Stimulated activated CD4-positive, alpha-beta T cell treated with anti-CD3 and anti-CD28 coated beads, Interleukin-4, amount 100 ng/mL, for 24 hours (primary cell): ENCODE results near the gene TOGARAM2.

Experiments used
- DNase-seq: peaks from one replicate; pipeline ENCODE4 v3.0.0-alpha.2; 2020

The TOGARAM2 gene

GRCh38 chr2:29000481-29000880 is 19.4 kb downstream of the TOGARAM2 start:
- DNase-seq: peak; percentile 29

GRCh38 chr2:29000956-29001355 is 19.9 kb downstream of the TOGARAM2 start:
- no peak for DNase-seq

GRCh38 chr2:29001806-29002205 is 20.7 kb downstream of the TOGARAM2 start:
- DNase-seq: no peak

GRCh38 chr2:29004755-29005154 is 23.7 kb downstream of the TOGARAM2 start:
- DNase-seq: no peak

- no peak for DNase-seq
Observed at GRCh38 chr2:29005331-29005730, 24.2 kb downstream of the TOGARAM2 start.

DNA sequence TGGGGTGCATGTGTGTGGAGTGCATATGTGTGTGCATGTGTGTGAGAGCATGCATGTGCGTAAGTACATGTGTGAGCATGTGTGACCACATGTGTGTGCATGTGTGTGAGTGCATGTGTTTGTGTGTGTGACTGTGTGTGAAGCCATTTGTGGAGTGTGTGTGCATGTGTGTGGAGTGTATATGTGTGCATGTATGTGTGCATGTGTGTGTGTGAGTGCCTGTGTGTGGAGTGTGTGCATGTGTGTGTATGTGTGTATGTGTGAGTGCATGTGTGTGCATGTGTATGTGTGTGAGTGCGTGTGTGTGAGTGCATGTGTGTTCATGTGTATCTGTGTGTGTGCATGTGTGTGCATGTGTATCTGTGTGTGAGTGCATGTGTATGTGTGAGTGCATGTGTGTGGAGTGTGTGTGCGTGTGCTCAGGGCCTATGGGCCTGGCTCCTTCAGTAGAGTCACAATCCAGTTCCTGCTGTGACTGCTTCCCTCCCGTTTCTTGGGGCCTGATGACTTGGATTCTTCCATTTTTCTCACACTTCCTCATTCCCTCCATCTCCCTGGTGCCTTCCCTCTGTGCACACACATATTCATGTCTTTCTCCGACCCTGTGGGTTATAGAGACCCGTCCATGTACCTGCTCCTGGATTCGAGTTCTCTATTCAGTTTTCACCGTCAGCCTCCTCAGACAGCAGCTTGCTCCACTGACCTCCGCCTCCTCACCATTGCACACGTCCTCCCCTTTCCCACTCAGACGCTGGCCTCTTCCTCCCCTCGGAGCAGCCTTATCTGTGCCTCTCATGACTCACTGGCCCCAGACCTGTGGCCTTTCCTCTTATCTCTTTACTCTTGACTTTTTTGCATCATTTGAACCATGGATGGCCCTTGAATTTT is 25.2 kb downstream of the TOGARAM2 start:
- DNase-seq: no peak

GRCh38 chr2:29006980-29007301 is 25.8 kb downstream of the TOGARAM2 start:
- DNase-seq: no peak

DNA sequence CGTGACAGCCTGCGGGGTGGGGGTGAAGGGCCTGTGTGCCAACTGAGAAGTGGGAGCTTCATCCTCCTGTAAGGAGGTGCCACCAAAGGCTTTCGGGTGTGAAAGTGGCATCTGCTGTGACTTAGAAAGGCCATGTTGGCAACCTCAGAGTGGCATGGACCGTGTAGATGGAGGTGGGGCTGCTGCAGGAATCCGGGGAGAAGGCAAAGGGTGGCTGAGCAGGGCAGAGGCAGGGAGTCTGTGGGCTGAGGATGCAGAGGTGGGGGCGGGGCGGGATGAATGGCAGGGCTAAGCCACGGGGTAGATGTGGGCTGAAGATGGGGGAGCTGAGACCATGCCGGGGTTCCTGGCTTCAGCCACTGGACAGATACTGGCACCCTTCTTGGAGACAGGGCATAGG is 28.2 kb downstream of the TOGARAM2 start:
- DNase-seq: no peak

DNA sequence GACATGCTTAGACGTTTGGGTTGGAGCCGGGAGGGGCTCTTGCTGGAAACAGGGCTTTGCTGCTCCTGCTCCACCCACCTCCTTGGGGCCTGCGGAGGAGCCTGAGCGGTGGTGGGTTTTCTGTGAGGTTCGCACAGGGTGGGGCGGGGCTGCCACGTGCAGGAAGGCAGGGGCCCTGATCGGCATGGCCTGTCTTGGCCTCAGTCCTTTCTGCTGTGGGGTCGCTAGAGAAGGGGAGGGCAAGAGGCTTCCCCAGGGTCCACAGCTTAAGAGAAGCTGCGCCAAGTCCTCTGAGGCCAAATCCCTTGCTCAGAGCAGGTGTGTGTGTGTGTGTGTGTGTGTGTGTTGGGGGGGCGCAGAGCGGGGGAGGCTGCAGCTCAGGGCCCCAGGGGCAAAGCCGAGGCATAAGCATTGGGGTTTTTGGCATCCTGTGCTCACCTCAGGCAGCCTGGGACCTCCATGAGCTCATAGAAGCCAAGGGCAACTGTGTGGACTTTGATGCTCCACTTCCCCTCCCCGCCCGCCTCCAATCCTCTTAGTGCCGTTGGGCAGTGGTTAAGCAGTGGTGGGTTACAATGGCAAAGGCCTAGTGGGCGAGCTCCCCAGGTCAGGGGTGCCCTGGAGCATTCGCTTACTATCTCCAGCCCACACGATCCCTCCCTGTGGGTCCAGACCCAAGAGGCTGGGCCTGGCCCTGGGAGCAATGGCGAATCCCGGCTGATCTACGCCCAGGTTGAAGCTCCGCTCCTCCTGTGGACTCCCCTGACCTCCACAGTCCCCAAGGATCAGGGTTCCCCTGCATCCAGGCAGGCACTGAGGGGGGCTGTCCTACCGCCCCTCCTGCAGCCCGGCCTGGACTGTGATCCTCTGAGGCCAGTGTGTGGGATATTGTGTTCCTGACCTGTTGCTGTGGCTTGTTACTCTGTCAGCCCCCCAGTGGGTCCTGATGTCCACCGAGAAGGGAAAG is 28.9 kb downstream of the TOGARAM2 start:
- no peak for DNase-seq

DNA sequence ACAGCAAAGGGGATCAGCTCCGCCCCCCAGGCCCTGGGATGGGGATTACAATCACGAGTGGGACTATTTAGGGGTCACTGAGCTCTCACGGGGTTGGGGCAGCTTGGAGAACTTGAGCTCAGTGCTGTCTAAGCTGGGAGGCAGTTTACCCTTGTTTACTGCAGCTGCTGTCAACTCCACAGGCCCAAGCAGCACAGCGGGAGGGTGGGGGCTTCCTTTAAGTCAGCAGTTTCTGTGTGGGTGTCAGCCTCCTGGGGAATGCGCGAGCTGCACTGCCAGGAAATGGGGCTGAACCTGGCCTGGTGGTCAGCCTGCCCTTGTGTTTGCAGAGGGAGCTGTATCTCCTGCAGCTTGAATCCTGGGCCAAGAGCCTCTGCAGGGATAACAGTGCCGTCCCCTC is 29.8 kb downstream of the TOGARAM2 start:
- DNase-seq: peak; percentile 28

- peak; percentile 60 for DNase-seq
Observed at GRCh38 chr2:29011418-29012060, 30.4 kb downstream of the TOGARAM2 start.

DNA sequence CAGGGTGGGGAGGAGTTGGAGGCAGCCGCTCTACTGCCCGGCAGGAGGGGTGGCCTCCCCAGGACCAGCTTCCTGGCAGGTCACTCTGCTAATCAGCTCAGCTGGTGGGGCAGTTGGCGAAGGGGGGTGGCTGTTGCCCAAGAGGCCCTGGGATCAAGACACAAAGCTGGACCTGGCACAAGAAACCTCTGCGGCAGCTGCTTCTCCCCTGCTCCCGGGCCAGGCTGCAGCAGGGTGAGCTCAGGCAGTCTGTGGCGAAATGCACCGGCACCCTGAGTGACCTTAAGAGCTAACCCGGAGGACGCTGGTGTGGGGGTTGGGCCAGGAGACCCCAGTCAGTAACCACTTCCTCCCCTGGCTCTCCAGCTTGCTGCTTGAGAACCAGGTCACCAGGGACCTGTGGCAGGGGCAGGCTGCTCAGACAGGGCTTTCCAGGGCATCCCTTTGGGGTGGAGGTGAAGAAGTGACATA is 31.1 kb downstream of the TOGARAM2 start:
- DNase-seq: no peak

DNA sequence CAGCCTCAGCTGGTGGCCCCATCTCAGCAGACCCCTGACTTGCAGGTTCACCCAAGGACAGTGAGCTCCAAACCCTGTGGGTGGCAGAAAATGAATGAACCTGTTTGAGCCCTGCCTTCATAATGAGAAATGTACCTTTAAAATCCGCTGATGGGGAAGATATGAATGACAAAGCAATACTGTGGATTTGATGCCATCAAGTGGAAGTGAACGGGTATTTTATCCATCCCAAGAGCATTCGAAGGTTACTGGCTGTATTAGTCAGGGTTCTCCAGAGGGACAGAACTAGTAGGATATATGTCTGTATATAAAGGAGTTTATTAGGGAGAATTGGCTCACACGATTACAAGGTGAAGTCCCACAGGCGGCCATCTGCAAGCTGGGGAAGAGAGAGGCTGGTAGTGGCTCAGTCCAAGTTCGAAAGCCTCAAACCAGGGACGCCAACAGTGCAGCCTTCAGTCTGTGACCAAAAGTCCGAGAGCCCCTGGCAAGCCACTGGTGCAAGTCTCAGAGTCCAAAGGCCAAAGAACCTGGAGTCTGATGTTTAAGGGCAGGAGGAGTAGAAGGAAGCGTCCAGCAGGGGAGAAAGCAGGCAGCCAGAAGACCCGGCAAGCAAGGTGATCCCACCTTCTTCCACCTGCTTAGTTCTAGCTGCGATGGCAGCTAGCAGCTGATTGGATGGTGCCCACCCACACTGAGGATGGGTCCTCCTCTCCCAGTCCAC is 32.1 kb downstream of the TOGARAM2 start:
- DNase-seq: no peak

- DNase-seq: peak; percentile 34
Observed at GRCh38 chr2:29014331-29014730, 33.2 kb downstream of the TOGARAM2 start.

DNA sequence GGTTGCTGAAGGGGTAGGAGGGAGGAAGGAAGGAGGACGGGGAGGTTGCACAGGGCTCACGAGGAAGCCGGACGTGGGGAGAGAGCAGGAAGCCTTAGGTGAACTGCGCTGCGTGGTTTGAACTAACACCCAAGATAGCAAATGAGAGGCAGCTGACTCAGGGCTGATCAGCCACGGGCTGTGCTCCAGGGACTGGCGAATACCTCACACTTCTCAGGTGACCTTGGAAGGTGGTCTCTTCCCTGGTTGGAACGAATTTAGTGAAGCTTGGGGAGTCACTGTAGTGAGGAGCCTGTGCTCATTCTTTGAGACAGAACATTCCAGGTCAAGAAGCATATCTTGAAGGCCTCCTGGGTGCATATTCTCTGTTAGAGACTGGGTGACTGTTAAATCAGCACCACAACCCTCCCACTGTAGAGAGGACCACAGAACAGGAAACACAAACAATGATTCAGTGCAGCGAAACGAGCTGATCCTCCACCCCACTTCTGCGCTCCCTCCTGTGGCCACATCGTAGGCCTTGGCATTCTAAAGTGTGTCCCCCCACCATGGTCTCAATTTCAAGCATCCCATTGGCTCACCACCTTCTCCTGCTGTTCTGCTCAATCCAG is 33.8 kb downstream of the TOGARAM2 start:
- peak; percentile 73 for DNase-seq

- DNase-seq: no peak
Observed at GRCh38 chr2:29015701-29016470, 34.8 kb downstream of the TOGARAM2 start.

GRCh38 chr2:29016504-29016903 is 35.4 kb downstream of the TOGARAM2 start:
- DNase-seq: no peak

- DNase-seq: no peak
Observed at GRCh38 chr2:29017716-29018435, 36.8 kb downstream of the TOGARAM2 start.

GRCh38 chr2:29021886-29022285 is 40.8 kb downstream of the TOGARAM2 start:
- no peak for DNase-seq

DNA sequence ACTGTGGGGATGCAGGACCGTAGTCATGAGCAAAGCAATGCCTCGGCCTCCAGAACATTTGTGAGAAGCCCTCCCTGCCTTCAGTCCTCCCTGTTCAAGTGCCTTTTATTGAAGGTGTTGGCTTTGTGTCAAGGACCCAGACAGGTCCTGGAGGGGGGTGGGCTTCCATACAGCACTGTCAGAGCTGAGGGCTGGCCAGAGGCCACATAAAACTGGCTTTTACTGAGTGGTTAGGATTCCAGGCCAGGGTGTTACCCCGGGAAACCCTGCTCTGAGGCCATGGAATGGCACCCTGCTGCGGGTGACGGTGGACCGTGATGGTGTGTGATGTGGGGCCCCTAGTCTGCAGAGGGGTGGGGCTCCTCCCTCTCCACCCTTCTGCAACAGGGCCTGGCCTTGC is 41.6 kb downstream of the TOGARAM2 start:
- no peak for DNase-seq

DNA sequence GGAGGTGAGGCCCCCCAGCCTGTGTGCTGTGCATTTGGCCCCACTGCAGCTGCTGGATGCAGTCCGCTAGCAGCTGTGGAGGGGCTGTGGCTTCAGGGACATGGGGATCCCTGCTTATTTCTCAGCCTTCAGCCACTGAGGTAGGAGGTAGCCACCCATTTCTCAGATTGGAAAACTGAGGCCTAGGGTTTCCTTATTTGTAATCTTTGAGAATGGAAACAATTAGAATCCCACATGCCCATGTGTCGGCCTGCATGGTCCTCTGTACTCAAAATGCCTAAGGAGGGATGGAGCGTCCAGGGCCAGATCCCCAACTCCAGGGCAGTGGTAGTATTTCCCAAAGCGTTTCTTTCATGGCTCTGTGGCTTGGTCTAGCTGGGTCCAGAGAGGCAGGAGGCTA is 42.1 kb downstream of the TOGARAM2 start:
- no peak for DNase-seq
